H1 (cell line): ENCODE results near the gene ASCC2. TPM values are rescaled to one million over a fixed set of nuclear protein-coding genes. Genes with fewer than 3 reads are reported as not detected.

Experiments used
- CTBP2 ChIP-seq: IDR thresholded peaks from 2 replicates; pipeline ENCODE4 v1.7.0; 2011; ENCODE audit warnings: borderline replicate concordance, mild to moderate bottlenecking, moderate library complexity, mixed read lengths, low read length; ENCODE audit not compliant: insufficient read depth, insufficient read length
- CTCF ChIP-seq, 3 experiments: IDR thresholded peaks; 1 replicate in 2 of 3; 2 replicates in 1 of 3; pipeline versions ENCODE4 v1.5.1 to v1.6.1; 2011; ENCODE audit warnings: low read length in 3 of 3, mild to moderate bottlenecking in 3 of 3, inconsistent platforms in 2 of 3, low read depth in 1 of 3, moderate library complexity in 1 of 3; ENCODE audit not compliant: insufficient read depth in 1 of 3; ENCODE audit errors: control extremely low read depth in 1 of 3
- GABPA ChIP-seq: IDR thresholded peaks from 2 replicates; pipeline ENCODE4 v1.6.1; 2011; ENCODE audit warnings: mild to moderate bottlenecking, low read length, moderate library complexity, borderline replicate concordance; ENCODE audit not compliant: insufficient read depth
- POLR2A ChIP-seq, 2 experiments: IDR thresholded peaks; 1 replicate in 1 of 2; 2 replicates in 1 of 2; pipeline ENCODE4 v1.6.1; 2011; ENCODE audit warnings: low read depth in 2 of 2, low read length in 2 of 2, mild to moderate bottlenecking in 2 of 2; ENCODE audit errors: control extremely low read depth in 1 of 2
- SP4 ChIP-seq: IDR thresholded peaks from 2 replicates; pipeline ENCODE4 v1.6.1; 2012; ENCODE audit warnings: low read length, inconsistent platforms
- SUZ12 ChIP-seq: fragments of 200-600 bp; sonication (generic); IDR thresholded peaks from 2 replicates; pipeline ENCODE4 v1.6.1; 2012; ENCODE audit warnings: mild to moderate bottlenecking, inconsistent platforms, low read length, moderate library complexity, mixed read lengths
- TAF7 ChIP-seq: optimal IDR thresholded peaks from 2 replicates; pipeline ENCODE3; 2011; ENCODE audit warnings: low read depth, mild to moderate bottlenecking, inconsistent platforms, low read length, moderate library complexity, borderline replicate concordance
- TCF12 ChIP-seq: IDR thresholded peaks from 2 replicates; pipeline ENCODE4 v1.6.1; 2011; ENCODE audit warnings: low read depth, mild to moderate bottlenecking, low read length
- TEAD4 ChIP-seq: IDR thresholded peaks from 2 replicates; pipeline ENCODE4 v1.6.1; 2012; ENCODE audit warnings: low read depth, low read length, inconsistent platforms, mixed read lengths
- polyA plus RNA-seq, 7 experiments: library from polyadenylated mRNA; depleted of rRNA in 3 of 7; stranded (reverse) in 5 of 7; unstranded in 2 of 7; fragments of >200 nt in 5 of 7; fragments of 200-250 nt in 2 of 7; gene quantifications; 1 replicate in 5 of 7; 2 replicates in 1 of 7; 4 replicates in 1 of 7; pipeline versions ENCODE4 v1.2.1 to v1.2.3, GENCODE V29; 2011 to 2013; ENCODE audit warnings: missing spikeins in 2 of 7, mixed read lengths in 2 of 7
- total RNA-seq: library from RNA; stranded (reverse); fragmentation: NEBNext Ultra II Directional; extraction: Animal tissue kit (Norgen Biotek cat#: 25700); gene quantifications from 2 replicates; pipeline ENCODE4 v1.2.1, GENCODE V29; 2021
- TF ChIP-seq, protein P1 (sequence below): fragments of 300-600 bp; sonication (generic); IDR thresholded peaks from 2 replicates; pipeline ENCODE4 v1.7.1; 2012; ENCODE audit warnings: low read length, moderate library complexity, mild to moderate bottlenecking, inconsistent platforms; ENCODE audit not compliant: insufficient replicate concordance

ASCC2 gene
- total and polyA plus RNA-seq, 2 of the 8 experiments (the other 6 are each of a cell fraction or from before 2014, with no cell fraction given): 35.0 to 35.8 TPM

DNA sequence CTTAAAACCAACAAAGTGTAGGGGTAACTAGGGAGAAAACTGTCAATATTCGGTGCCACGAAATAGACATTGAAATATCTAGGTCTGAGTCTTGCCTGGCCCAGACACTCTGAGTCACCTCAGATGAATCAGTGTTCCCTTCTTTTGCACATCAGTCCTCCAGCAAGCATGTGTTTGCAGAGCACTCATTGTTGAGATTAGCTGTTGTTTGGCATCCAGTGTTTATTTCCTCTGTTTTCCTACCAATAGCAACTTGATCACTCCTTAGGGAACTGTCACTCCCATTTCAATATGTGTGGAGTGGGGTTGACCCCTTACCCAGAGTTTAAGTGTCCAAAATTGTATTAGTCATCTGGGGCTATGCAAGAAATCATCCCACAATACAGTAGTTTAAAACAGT is 4.7 kb upstream of the ASCC2 start (continued):
- TF ChIP-seq, protein P1, sequence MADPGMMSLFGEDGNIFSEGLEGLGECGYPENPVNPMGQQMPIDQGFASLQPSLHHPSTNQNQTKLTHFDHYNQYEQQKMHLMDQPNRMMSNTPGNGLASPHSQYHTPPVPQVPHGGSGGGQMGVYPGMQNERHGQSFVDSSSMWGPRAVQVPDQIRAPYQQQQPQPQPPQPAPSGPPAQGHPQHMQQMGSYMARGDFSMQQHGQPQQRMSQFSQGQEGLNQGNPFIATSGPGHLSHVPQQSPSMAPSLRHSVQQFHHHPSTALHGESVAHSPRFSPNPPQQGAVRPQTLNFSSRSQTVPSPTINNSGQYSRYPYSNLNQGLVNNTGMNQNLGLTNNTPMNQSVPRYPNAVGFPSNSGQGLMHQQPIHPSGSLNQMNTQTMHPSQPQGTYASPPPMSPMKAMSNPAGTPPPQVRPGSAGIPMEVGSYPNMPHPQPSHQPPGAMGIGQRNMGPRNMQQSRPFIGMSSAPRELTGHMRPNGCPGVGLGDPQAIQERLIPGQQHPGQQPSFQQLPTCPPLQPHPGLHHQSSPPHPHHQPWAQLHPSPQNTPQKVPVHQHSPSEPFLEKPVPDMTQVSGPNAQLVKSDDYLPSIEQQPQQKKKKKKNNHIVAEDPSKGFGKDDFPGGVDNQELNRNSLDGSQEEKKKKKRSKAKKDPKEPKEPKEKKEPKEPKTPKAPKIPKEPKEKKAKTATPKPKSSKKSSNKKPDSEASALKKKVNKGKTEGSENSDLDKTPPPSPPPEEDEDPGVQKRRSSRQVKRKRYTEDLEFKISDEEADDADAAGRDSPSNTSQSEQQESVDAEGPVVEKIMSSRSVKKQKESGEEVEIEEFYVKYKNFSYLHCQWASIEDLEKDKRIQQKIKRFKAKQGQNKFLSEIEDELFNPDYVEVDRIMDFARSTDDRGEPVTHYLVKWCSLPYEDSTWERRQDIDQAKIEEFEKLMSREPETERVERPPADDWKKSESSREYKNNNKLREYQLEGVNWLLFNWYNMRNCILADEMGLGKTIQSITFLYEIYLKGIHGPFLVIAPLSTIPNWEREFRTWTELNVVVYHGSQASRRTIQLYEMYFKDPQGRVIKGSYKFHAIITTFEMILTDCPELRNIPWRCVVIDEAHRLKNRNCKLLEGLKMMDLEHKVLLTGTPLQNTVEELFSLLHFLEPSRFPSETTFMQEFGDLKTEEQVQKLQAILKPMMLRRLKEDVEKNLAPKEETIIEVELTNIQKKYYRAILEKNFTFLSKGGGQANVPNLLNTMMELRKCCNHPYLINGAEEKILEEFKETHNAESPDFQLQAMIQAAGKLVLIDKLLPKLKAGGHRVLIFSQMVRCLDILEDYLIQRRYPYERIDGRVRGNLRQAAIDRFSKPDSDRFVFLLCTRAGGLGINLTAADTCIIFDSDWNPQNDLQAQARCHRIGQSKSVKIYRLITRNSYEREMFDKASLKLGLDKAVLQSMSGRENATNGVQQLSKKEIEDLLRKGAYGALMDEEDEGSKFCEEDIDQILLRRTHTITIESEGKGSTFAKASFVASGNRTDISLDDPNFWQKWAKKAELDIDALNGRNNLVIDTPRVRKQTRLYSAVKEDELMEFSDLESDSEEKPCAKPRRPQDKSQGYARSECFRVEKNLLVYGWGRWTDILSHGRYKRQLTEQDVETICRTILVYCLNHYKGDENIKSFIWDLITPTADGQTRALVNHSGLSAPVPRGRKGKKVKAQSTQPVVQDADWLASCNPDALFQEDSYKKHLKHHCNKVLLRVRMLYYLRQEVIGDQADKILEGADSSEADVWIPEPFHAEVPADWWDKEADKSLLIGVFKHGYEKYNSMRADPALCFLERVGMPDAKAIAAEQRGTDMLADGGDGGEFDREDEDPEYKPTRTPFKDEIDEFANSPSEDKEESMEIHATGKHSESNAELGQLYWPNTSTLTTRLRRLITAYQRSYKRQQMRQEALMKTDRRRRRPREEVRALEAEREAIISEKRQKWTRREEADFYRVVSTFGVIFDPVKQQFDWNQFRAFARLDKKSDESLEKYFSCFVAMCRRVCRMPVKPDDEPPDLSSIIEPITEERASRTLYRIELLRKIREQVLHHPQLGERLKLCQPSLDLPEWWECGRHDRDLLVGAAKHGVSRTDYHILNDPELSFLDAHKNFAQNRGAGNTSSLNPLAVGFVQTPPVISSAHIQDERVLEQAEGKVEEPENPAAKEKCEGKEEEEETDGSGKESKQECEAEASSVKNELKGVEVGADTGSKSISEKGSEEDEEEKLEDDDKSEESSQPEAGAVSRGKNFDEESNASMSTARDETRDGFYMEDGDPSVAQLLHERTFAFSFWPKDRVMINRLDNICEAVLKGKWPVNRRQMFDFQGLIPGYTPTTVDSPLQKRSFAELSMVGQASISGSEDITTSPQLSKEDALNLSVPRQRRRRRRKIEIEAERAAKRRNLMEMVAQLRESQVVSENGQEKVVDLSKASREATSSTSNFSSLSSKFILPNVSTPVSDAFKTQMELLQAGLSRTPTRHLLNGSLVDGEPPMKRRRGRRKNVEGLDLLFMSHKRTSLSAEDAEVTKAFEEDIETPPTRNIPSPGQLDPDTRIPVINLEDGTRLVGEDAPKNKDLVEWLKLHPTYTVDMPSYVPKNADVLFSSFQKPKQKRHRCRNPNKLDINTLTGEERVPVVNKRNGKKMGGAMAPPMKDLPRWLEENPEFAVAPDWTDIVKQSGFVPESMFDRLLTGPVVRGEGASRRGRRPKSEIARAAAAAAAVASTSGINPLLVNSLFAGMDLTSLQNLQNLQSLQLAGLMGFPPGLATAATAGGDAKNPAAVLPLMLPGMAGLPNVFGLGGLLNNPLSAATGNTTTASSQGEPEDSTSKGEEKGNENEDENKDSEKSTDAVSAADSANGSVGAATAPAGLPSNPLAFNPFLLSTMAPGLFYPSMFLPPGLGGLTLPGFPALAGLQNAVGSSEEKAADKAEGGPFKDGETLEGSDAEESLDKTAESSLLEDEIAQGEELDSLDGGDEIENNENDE: no peak
- TF ChIP-seq SUZ12 (no peak), TCF12 (no peak), GABPA (no peak), CTCF (IDR thresholded peaks at IDR 0.05; ENCODE audit: control extremely low read depth in 1 of 3, insufficient read depth in 1 of 3, low read depth in 1 of 3, low read length in 3 of 3) (no peak), POLR2A (IDR thresholded peaks at IDR 0.05; ENCODE audit: control extremely low read depth in 1 of 2, low read depth in 2 of 2, low read length in 2 of 2) (no peak), CTBP2 (no peak), TAF7 (no peak), TEAD4 (no peak), SP4 (no peak)
